PFSK-1 (cell line): Measurements from ENCODE around the gene FKBP10.
A peak's percentile ranks its signal among the peaks of the same experiment; 100 is the strongest.

ENCODE experiments used
- FOXP2 ChIP-seq: optimal IDR thresholded peaks from 2 replicates; pipeline ENCODE3; 2011; ENCODE audit warnings: borderline replicate concordance, control low read depth, inconsistent platforms; ENCODE audit not compliant: insufficient read depth; ENCODE audit errors: extremely low read length, extremely low read depth
- POLR2AphosphoS5 ChIP-seq: IDR thresholded peaks from 2 replicates; pipeline ENCODE4 v1.6.1; 2012; ENCODE audit warnings: low read depth, mild to moderate bottlenecking, control low read depth, low read length, moderate library complexity
- REST ChIP-seq, 2 experiments: IDR thresholded peaks; 2 replicates each; pipeline versions ENCODE4 v1.6.1 to v1.8.0; 2011 to 2012; ENCODE audit warnings: low read depth in 2 of 2, low read length in 2 of 2, control low read depth in 1 of 2, inconsistent platforms in 1 of 2, mild to moderate bottlenecking in 1 of 2, moderate library complexity in 1 of 2; ENCODE audit not compliant: insufficient read depth in 1 of 2
- SIN3A ChIP-seq: IDR thresholded peaks from 2 replicates; pipeline ENCODE4 v1.6.1; 2012; ENCODE audit warnings: mild to moderate bottlenecking, low read length, moderate library complexity, borderline replicate concordance; ENCODE audit not compliant: insufficient read depth
- TAF1 ChIP-seq: IDR thresholded peaks from 2 replicates; pipeline ENCODE4 v1.6.1; 2012; ENCODE audit warnings: low read length, control low read depth, borderline replicate concordance; ENCODE audit not compliant: insufficient read depth

FKBP10 gene

DNA sequence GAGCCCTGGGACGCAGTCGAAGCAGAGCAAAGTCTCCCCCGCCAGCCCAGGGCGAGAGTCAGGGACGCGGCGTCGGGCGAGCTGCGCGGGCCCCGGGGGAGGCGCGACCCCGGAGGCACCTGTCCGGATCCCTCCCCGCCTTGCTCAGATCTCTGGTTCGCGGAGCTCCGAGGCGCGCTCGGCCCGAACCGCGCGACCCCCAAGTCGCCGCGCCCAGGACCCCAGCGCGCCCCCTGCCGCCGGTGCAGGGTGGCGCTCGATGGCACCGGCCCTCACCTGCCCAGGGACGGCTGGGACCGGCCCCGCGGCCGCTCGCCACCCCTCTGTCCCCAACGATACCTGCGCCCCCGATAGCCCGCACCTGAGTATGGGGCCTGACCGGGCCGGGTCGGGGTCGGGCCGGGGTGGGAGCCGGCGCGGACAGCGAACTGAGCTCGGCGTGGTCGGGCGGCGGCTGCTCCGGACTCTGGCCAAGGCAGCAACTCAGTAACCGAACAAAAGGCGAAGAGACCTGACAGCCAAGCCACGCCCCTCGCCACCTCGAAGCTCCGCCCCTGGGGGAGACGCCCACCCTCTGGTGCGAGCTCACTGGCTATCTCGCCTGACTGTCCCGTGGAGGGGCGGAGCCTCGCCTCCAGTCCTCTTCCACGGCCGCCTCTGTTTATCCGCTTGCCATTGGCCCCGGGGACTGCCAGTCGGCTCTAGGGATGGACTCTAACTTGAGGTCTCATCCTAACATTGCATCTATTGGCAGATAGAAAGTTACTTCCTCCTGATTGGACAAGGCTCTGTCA, 26.4 kb upstream of the FKBP10 start, which contains the start of gene JUP:
TSS of gene JUP (minus strand) at position 485 of the 794 bp plus-strand sequence. CDS start 14,857 bp downstream, outside the sequence.
- TF ChIP-seq SIN3A (no peak), FOXP2 (no peak), REST (IDR thresholded peaks at IDR 0.05; ENCODE audit: insufficient read depth in 1 of 2, low read depth in 2 of 2, low read length in 2 of 2) (0 out of 4 replicates have a peak, but pooled peaks of 1 of the 2 experiments have one; percentile 9), POLR2AphosphoS5 (no peak)

GRCh38 chr17:41787021-41787418, 25.8 kb upstream of the FKBP10 start:
- TF ChIP-seq SIN3A (no peak), TAF1 (no peak), POLR2AphosphoS5 (no peak), FOXP2 (no peak), REST (IDR thresholded peaks at IDR 0.05; ENCODE audit: insufficient read depth in 1 of 2, low read depth in 2 of 2, low read length in 2 of 2) (no peak)

DNA sequence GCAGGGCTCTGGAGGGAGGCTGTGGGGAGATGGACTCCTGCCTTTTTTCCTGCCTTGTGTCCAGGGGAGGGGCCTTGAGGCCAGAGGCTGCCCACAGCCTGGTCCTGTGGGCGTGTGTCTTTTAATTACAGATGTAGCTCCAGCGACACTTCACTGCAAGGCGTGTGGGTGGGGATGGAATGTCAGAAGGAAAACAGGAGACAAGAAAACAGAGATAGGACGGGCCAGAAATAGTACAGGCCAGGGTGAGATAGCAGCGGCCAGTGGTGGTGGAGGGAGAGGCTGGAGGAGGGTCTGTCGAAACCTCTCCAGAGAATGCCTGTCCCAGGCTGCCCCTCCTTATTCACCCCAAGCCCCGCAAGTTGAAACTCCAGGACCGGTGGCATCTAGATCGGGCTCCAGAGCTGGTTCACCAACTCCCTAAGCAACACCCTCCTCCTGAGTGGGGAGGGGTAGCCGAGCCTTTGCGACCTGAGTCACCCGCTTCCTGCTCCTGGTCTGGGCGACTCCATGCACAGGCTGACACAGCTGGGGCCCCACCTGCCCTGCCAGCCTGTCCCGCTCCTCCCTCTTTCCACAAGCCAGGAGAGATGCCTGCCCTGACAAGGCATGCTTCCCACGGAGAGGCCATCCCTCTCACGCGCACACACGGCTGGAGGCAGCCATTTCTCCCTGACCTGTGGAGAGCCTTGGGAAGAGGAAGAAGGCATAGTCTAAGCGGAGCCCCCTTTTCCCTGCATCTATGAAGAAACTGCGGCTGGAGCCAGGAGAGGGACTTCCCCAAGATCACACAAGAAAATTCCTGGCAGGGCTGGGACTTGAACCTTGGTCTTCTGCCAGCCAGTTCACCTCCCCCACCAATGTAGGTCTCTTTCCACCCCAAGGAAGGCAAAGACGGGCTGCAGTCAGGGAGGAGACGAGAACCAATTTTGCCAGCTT, 19.7 kb upstream of the FKBP10 start:
- TF ChIP-seq FOXP2 (no peak), POLR2AphosphoS5 (no peak), TAF1 (no peak), SIN3A (no peak), REST (IDR thresholded peaks at IDR 0.05; ENCODE audit: insufficient read depth in 1 of 2, low read depth in 2 of 2, low read length in 2 of 2) (no peak)

DNA sequence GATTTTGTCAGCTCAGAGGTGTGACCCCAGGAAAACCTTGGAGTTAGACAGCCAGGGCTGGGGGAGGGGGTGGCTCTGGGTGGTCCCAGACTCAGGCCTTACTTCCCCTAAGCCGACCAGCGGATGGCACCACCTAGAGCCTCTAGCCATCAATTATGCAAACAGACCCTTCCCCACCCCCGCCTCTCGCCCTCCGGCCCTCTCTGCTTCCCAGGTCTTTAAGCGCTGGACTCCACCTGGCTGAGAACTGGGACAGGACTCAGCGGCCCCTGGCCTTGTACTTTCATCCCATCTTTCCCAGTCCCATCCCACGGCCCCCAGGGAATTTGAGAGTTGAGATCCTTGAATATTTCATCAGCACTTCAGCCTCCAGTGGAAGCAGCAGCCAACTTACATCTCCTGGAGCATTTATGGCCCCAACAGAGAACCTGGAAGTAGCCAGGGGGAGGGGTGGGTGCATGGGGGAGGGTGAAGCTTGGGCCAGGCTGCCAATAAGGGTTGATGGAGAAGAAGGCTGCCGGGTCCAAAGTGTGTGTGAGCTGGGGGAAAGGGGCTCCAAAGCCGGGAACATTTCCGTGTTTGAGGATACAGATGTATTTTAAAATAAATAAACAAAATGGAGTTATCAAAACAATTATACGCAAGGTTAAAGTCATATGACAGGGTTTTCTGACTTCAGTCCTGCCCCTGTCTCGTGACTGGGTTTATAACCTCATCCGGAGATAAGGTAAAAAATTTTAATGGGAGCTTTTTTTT, 18.8 kb upstream of the FKBP10 start:
- no peak for TF ChIP-seq SIN3A
- no peak for TF ChIP-seq TAF1

GRCh38 chr17:41794540-41794975, 18.2 kb upstream of the FKBP10 start:
- TF ChIP-seq TAF1 (no peak), FOXP2 (no peak), SIN3A (no peak), REST (IDR thresholded peaks at IDR 0.05; ENCODE audit: insufficient read depth in 1 of 2, low read depth in 2 of 2, low read length in 2 of 2) (no peak), POLR2AphosphoS5 (no peak)
